ENCODE results near the gene C20orf144.

The C20orf144 gene

GRCh38 chr20:33650111-33650752, 11.9 kb upstream of the C20orf144 start:
- no peak overlapping the region for H3K9ac ChIP-seq (ENCODE audit: low read length)
- no peaks in the 10 kb centered on the region for H3K79me2 ChIP-seq (ENCODE audit: low read length)
- H3K36me3 ChIP-seq (replicated peaks; ENCODE audit: insufficient read depth, low read length), result no peaks in the 10 kb centered on the region; the same call in 1 of the 2 replicates
- no peak for DNase-seq
- no peaks in the 10 kb centered on the region for H4K20me1 ChIP-seq (ENCODE audit: insufficient read depth, low read length)
- no peak overlapping the region for H2AFZ ChIP-seq (ENCODE audit: low read length)
- TF ChIP-seq EZH2 (optimal IDR thresholded peaks at IDR 0.05; ENCODE audit: low read depth, low read length), result no peak
- TF ChIP-seq CTCF (IDR thresholded peaks at IDR 0.05; ENCODE audit: low read length), result no peak
- no peak for TF ChIP-seq EZH2phosphoT487 (IDR thresholded peaks at IDR 0.05; ENCODE audit: low read length)
- H3K4me2 ChIP-seq (ENCODE audit: low read depth, low read length), result no peak overlapping the region
- no peak overlapping the region for H3K27ac ChIP-seq (ENCODE audit: low read length)
- no peak overlapping the region for H3K4me3 ChIP-seq (ENCODE audit: low read length)
- peaks cover 24% of the 10 kb centered on the region for H3F3A ChIP-seq (ENCODE audit: insufficient read depth, low read length)
- peaks cover 28% of the 10 kb centered on the region for H3K4me1 ChIP-seq (ENCODE audit: low read length)
- H3K27me3 ChIP-seq (replicated peaks; ENCODE audit: insufficient read depth, low read length), result no peaks in the 10 kb centered on the region
- H3K9me2 ChIP-seq (replicated peaks; ENCODE audit: insufficient read depth, low read length), result no peaks in the 10 kb centered on the region
- no peaks in the 10 kb centered on the region for H3K9me3 ChIP-seq (replicated peaks; ENCODE audit: insufficient read depth, low read length)

- no peaks in the 10 kb centered on the region for H3K79me2 ChIP-seq (ENCODE audit: low read length)
- H3K27ac ChIP-seq (ENCODE audit: low read length), result no peak overlapping the region
- H3K9me3 ChIP-seq (replicated peaks; ENCODE audit: insufficient read depth, low read length), result no peaks in the 10 kb centered on the region
- TF ChIP-seq CTCF (IDR thresholded peaks at IDR 0.05; ENCODE audit: low read length), result no peak
- no peak for TF ChIP-seq EZH2 (optimal IDR thresholded peaks at IDR 0.05; ENCODE audit: low read depth, low read length)
- no peak for TF ChIP-seq EZH2phosphoT487 (IDR thresholded peaks at IDR 0.05; ENCODE audit: low read length)
- H4K20me1 ChIP-seq (ENCODE audit: insufficient read depth, low read length), result no peaks in the 10 kb centered on the region
- no peaks in the 10 kb centered on the region for H3K27me3 ChIP-seq (replicated peaks; ENCODE audit: insufficient read depth, low read length)
- H3K9me2 ChIP-seq (replicated peaks; ENCODE audit: insufficient read depth, low read length), result no peaks in the 10 kb centered on the region
- no peaks in the 10 kb centered on the region for H3K36me3 ChIP-seq (replicated peaks; ENCODE audit: insufficient read depth, low read length)
- H3K4me2 ChIP-seq (ENCODE audit: low read depth, low read length), result no peak overlapping the region
- H2AFZ ChIP-seq (ENCODE audit: low read length), result no peak overlapping the region
- H3K9ac ChIP-seq (ENCODE audit: low read length), result no peak overlapping the region
- DNase-seq, result no peak
- H3K4me3 ChIP-seq (ENCODE audit: low read length), result no peak overlapping the region
- peaks cover 28% of the 10 kb centered on the region for H3K4me1 ChIP-seq (ENCODE audit: low read length)
- H3F3A ChIP-seq (ENCODE audit: insufficient read depth, low read length), result peaks cover 24% of the 10 kb centered on the region
Observed at GRCh38 chr20:33650753-33651561, 11.2 kb upstream of the C20orf144 start.

- H3K4me3 ChIP-seq (ENCODE audit: low read length), result no peak overlapping the region
- no peaks in the 10 kb centered on the region for H3K9me2 ChIP-seq (replicated peaks; ENCODE audit: insufficient read depth, low read length)
- no peaks in the 10 kb centered on the region for H4K20me1 ChIP-seq (ENCODE audit: insufficient read depth, low read length)
- H3K4me1 ChIP-seq (ENCODE audit: low read length), result peaks cover 28% of the 10 kb centered on the region
- no peaks in the 10 kb centered on the region for H3K79me2 ChIP-seq (ENCODE audit: low read length)
- H3K36me3 ChIP-seq (replicated peaks; ENCODE audit: insufficient read depth, low read length), result no peaks in the 10 kb centered on the region
- no peak overlapping the region for H3K4me2 ChIP-seq (ENCODE audit: low read depth, low read length)
- TF ChIP-seq CTCF (IDR thresholded peaks at IDR 0.05; ENCODE audit: low read length) (no peak), EZH2phosphoT487 (IDR thresholded peaks at IDR 0.05; ENCODE audit: low read length) (no peak), EZH2 (optimal IDR thresholded peaks at IDR 0.05; ENCODE audit: low read depth, low read length) (no peak)
- no peak for DNase-seq
- H3K9ac ChIP-seq (ENCODE audit: low read length), result no peak overlapping the region
- H3F3A ChIP-seq (ENCODE audit: insufficient read depth, low read length), result peaks cover 24% of the 10 kb centered on the region
- no peak overlapping the region for H3K27ac ChIP-seq (ENCODE audit: low read length)
- no peaks in the 10 kb centered on the region for H3K9me3 ChIP-seq (replicated peaks; ENCODE audit: insufficient read depth, low read length)
- no peak overlapping the region for H2AFZ ChIP-seq (ENCODE audit: low read length)
- no peaks in the 10 kb centered on the region for H3K27me3 ChIP-seq (replicated peaks; ENCODE audit: insufficient read depth, low read length)
Observed at GRCh38 chr20:33651562-33652048, 10.5 kb upstream of the C20orf144 start.
